Gastrocnemius medialis (tissue), 4 donors: Measurements from ENCODE around the gene PPFIA4. TPM values are rescaled to one million over a fixed set of nuclear protein-coding genes. Genes with fewer than 3 reads are reported as not detected.

Source experiments
- ATAC-seq, 2 donors: fragments of 150-250 bp; one replicate each; pipeline ENCODE4 v1.9.1; 2016
- DNase-seq, 2 donors: peaks; one replicate each; pipeline ENCODE4 v3.0.0-alpha.2; 2019
- H3K27ac ChIP-seq, 4 donors: fragments of 200-600 bp; sonication (generic); 1 replicate in 1 of 4; 2 replicates in 3 of 4; pipeline ENCODE4 v1.5.1; 2016 to 2018; ENCODE audit warnings: mild to moderate bottlenecking in 2 of 4, moderate library complexity in 1 of 4
- H3K27me3 ChIP-seq, 3 donors: fragments of 200-600 bp; sonication (generic) in 2 of 3; 1 replicate in 1 of 3; 2 replicates in 2 of 3; pipeline versions ENCODE4 v1.5.1 to v1.6.0; 2016 to 2019; ENCODE audit warnings: mild to moderate bottlenecking in 1 of 3, moderate library complexity in 1 of 3
- H3K36me3 ChIP-seq, 2 donors: fragments of 200-600 bp; sonication (generic) in 1 of 2; one replicate each; pipeline ENCODE4 v1.5.1; 2017 to 2018
- H3K4me1 ChIP-seq, 2 donors: fragments of 200-600 bp; sonication (generic) in 1 of 2; one replicate each; pipeline ENCODE4 v1.5.1; 2016 to 2017; ENCODE audit warnings: mild to moderate bottlenecking in 2 of 2
- H3K4me3 ChIP-seq, 4 donors: fragments of 200-600 bp; sonication (generic) in 3 of 4; 1 replicate in 1 of 4; 2 replicates in 3 of 4; pipeline ENCODE4 v1.5.1; 2016 to 2019; ENCODE audit warnings: mild to moderate bottlenecking in 2 of 4
- H3K9me3 ChIP-seq, 3 donors: fragments of 200-600 bp; sonication (generic) in 2 of 3; 1 replicate in 1 of 3; 2 replicates in 2 of 3; pipeline ENCODE4 v1.5.1; 2016 to 2019
- POLR2A ChIP-seq, 2 donors: fragments of 450-650 bp; IDR thresholded peaks; one replicate each; pipeline ENCODE4 v1.6.1; 2017; ENCODE audit warnings: antibody characterized with exemption in 2 of 2, mild to moderate bottlenecking in 2 of 2, moderate library complexity in 2 of 2
- in situ Hi-C, 4 donors: fragments of 200-750 bp; cut with MboI; loops; one replicate each; pipeline versions ENCODE4 v1.15.0 to v1.8.0; 2017; ENCODE audit warnings: low sequenced_read_pairs in 4 of 4
- intact Hi-C: fragments of 100-400 bp; cut with DNase I; formaldehyde crosslinking; loops from one replicate; pipeline ENCODE4 v1.15.1; 2023; ENCODE audit warnings: low total_unique reads
- total RNA-seq, 4 donors: library from RNA; depleted of rRNA; stranded (reverse); fragments of >200 nt; gene quantifications; one replicate each; pipeline versions ENCODE4 v1.1.0 to v1.2.3, GENCODE V29; 2016
- TF ChIP-seq, protein P1 (sequence below), 5 experiments: fragments of 450-650 bp in 3 of 5; fragments of 200-600 bp in 2 of 5; sonication (generic) in 2 of 5; IDR thresholded peaks in 4 of 5; conservative IDR thresholded peaks in 1 of 5; 1 replicate in 4 of 5; 2 replicates in 1 of 5; pipeline ENCODE4 v1.5.1; 2016 to 2019; ENCODE audit warnings: antibody characterized with exemption in 5 of 5, mild to moderate bottlenecking in 3 of 5, moderate library complexity in 3 of 5

PPFIA4 gene
- total RNA-seq, 4 donors from 2014 or later: 8.4 to 45.5 (median 33.1) TPM

DNA sequence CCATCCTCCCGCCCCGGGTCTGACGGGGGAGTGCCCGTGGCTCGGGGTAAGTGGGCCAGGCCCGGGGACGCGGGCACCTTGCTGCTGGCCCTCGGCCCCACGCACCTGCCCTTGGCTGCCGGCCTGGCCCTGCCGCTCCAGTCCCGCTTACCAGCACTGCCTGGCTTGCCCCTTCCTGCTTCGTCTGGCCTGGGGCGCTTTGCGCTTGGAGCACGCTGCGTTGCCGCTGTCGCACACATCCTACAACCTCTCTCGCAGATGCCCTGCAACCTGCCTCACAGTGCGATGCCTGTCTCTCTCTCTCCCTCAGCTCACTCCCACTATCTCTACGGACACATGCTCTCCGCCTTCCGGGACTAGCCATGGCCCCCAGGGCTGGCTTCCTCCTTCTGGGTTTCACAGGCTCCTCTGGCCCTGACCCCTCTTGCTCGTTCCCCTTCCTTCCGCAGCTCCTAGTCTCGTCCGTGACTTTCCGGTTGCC is 49.8 kb downstream of the PPFIA4 start:
- no peak for TF ChIP-seq POLR2A (IDR thresholded peaks at IDR 0.05)
- TF ChIP-seq, protein P1, sequence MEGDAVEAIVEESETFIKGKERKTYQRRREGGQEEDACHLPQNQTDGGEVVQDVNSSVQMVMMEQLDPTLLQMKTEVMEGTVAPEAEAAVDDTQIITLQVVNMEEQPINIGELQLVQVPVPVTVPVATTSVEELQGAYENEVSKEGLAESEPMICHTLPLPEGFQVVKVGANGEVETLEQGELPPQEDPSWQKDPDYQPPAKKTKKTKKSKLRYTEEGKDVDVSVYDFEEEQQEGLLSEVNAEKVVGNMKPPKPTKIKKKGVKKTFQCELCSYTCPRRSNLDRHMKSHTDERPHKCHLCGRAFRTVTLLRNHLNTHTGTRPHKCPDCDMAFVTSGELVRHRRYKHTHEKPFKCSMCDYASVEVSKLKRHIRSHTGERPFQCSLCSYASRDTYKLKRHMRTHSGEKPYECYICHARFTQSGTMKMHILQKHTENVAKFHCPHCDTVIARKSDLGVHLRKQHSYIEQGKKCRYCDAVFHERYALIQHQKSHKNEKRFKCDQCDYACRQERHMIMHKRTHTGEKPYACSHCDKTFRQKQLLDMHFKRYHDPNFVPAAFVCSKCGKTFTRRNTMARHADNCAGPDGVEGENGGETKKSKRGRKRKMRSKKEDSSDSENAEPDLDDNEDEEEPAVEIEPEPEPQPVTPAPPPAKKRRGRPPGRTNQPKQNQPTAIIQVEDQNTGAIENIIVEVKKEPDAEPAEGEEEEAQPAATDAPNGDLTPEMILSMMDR (IDR thresholded peaks at IDR 0.05 in 4 of 5, conservative IDR thresholded peaks at IDR 0.05 in 1 of 5): no peak
- no peaks in the 10 kb centered on the region for H3K9me3 ChIP-seq
- ATAC-seq (no peak), DNase-seq (no peak)
- peak overlapping the region in 1 of 4 donors; percentile 76 for H3K27ac ChIP-seq
- peak overlapping the region; percentile 13 to 35 (median 21) for H3K4me3 ChIP-seq
- in situ Hi-C loops (no loop called here), intact Hi-C loops (no loop called here)
- peaks cover 0 to 4% of the 10 kb centered on the region in 2 donors for H3K36me3 ChIP-seq
- no peaks in the 10 kb centered on the region for H3K27me3 ChIP-seq
- H3K4me1 ChIP-seq: peaks cover 0 to 3% of the 10 kb centered on the region in 2 donors

DNA sequence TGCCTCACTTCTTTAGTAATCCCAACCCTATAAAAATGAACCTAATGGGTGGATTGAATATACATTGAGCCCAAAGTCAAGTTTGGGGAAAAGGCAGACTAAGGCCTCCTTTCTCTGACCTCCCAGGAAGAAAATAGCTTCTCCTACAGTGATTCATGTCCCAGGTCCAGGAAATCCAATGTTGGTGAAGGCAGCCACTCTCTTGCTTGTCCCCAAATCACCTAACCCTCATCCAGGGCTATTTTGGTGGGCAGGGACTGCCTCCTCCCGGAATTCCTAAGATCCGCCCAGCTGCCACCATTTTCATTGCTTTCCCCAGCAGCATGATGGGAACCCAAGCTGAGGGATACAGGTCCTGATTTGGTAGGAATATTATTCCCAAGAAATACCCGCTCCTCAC is 51.1 kb downstream of the PPFIA4 start:
- no peak overlapping the region for H3K4me3 ChIP-seq
- H3K27me3 ChIP-seq: no peaks in the 10 kb centered on the region
- H3K9me3 ChIP-seq: no peaks in the 10 kb centered on the region
- in situ Hi-C loops (no loop called here), intact Hi-C loops (no loop called here)
- ATAC-seq (peak in 1 of 2 donors; percentile 74), DNase-seq (peak in 1 of 2 donors; percentile 54)
- H3K27ac ChIP-seq: peak overlapping the region in 1 of 4 donors; percentile 76
- H3K36me3 ChIP-seq: no peaks in the 10 kb centered on the region
- TF ChIP-seq, protein P1 (IDR thresholded peaks at IDR 0.05 in 4 of 5, conservative IDR thresholded peaks at IDR 0.05 in 1 of 5): peak in 1 of 5 experiments; percentile 6
- no peak for TF ChIP-seq POLR2A (IDR thresholded peaks at IDR 0.05)
- peaks cover 10 to 14% of the 10 kb centered on the region in 2 donors for H3K4me1 ChIP-seq

DNA sequence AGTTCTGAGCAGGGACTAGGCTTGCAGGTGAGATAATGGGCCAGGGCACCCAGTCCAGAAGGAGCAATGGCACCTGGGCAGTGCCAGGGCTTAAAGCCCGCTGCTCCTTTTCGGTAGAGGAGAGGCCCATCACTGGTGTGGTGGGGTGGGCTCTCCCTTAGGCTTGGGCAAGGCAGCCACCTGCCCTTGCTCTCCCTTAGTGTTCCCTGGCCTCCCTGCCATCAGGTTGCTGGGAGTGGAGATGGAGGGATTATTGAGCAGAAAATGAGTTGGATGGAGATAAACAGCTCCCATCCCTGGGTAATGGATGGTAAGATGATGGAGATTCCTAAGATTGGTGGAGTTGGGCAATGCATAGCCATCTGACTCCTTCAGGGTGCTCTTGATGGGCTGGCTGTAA is 51.7 kb downstream of the PPFIA4 start:
- TF ChIP-seq, protein P1 (IDR thresholded peaks at IDR 0.05 in 4 of 5, conservative IDR thresholded peaks at IDR 0.05 in 1 of 5): no peak
- no peak for TF ChIP-seq POLR2A (IDR thresholded peaks at IDR 0.05)
- Histone ChIP-seq H3K9me3 (no peaks in the 10 kb centered on the region), H3K4me3 (no peak overlapping the region), H3K4me1 (peaks cover 16 to 18% of the 10 kb centered on the region in 2 donors), H3K27ac (peak overlapping the region in 1 of 4 donors; percentile 76), H3K27me3 (no peaks in the 10 kb centered on the region), H3K36me3 (no peaks in the 10 kb centered on the region)
- DNase-seq: no peak
- no peak for ATAC-seq
- intact Hi-C loops (no loop called here), in situ Hi-C loops (no loop called here)

DNA sequence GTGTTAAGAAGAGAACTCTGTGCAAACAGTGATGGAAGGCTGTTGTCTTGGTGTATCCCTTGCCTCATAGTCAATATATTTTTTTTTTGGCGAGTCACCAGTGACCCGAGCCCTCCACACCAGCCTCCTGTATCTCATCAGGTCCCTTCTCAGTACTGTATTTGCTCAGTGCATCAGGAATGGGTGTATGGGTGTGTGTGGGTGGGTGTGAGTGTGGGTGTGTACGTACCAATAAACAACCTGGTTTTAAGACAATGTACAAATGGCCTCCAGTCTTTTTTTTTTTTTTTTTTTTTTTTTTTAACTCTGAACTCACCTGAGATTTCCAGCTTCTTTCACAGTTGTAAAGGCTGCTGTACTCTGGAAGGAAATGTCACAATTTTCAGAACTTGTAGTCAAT is 52.2 kb downstream of the PPFIA4 start:
- H3K9me3 ChIP-seq: no peaks in the 10 kb centered on the region
- H3K4me3 ChIP-seq: no peak overlapping the region
- peaks cover 21 to 22% of the 10 kb centered on the region in 2 donors for H3K4me1 ChIP-seq
- H3K36me3 ChIP-seq: no peaks in the 10 kb centered on the region
- intact Hi-C loops (no loop called here), in situ Hi-C loops (no loop called here)
- no peak for DNase-seq
- peak overlapping the region in 1 of 4 donors; percentile 76 for H3K27ac ChIP-seq
- ATAC-seq: no peak
- H3K27me3 ChIP-seq: no peaks in the 10 kb centered on the region
- no peak for TF ChIP-seq POLR2A (IDR thresholded peaks at IDR 0.05)
- TF ChIP-seq, protein P1 (IDR thresholded peaks at IDR 0.05 in 4 of 5, conservative IDR thresholded peaks at IDR 0.05 in 1 of 5): no peak

DNA sequence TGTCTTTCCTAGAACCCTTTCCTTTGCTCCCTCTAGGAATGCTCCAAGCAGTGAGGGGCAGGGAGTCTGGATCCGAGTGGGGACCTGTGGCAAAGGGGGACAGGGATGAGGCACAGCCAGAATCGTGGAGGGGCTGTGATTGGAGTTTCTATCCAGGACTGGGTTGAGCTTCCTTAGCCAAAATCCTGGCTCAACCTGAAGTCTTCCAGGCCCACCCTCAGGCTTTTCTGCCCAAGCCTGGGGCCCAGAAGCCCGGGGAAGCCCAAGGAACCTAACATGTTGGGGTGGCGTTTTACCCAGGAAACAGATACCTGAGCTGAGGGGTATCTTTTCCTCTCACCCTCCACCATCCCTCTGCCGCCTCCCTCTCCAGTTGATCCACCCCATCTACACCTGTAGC is 54.2 kb downstream of the PPFIA4 start:
- no peak for TF ChIP-seq POLR2A (IDR thresholded peaks at IDR 0.05)
- TF ChIP-seq, protein P1 (IDR thresholded peaks at IDR 0.05 in 4 of 5, conservative IDR thresholded peaks at IDR 0.05 in 1 of 5): no peak
- H3K27ac ChIP-seq: peak overlapping the region in 2 of 4 donors; percentile 98 to 99
- no peak for ATAC-seq

More for the DNA sequence above, 54.2 kb downstream of the PPFIA4 start:
- in situ Hi-C loops: no loop called here
- DNase-seq: no peak
- intact Hi-C loops: no loop called here
- Histone ChIP-seq H3K4me3 (no peak overlapping the region), H3K9me3 (no peaks in the 10 kb centered on the region), H3K4me1 (peaks cover 29 to 39% of the 10 kb centered on the region in 2 donors), H3K27me3 (no peaks in the 10 kb centered on the region), H3K36me3 (no peaks in the 10 kb centered on the region)
